ENCODE data around the gene DTX4.

The DTX4 gene

DNA sequence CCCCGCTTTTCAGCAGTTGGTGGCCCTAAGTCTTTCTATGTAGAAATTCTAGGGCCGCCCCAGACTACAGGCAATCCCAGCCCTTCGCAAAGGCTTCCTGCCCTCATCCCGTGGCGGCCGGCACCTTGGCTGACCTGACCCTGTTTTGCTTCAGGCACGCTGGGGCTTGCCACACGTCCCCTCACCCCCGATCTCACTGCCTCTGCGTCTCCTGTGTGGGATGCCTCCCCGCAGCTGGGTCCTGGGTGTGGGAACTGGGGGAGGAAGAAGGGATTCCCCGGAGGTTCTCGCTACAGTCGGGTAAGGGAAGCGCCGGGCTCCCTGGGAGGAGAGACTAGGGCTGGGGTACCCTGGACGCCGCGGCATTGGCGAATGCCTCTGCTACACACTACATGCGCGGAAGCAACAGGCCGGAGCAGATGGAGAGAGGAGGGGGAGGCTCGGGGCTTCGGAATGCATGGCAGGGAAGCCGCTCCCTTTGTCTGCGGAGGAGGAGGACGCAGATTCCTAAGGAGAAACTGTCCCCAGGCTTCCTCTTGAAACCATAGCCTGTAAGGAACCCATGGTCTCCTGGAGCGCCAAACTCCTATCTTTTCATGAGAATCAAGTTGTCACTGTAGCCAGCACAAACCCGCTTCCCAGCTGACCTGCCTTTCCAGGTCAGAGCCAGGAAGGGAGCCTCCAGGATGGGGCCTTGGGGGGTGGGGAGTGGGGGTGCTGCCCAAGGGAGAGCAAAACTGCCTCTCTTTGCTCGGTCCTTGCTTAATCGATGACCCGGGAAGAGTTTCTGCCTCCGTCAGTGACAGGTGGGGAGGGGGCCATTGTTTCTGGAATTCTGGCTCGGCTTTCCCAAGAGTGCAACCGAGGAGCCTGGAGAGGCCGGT is 1.4 kb downstream of the DTX4 start:
- DNase-seq (ENCODE audit: low read depth), result no peak

- DNase-seq (ENCODE audit: low read depth), result no peak
Measured at GRCh38 chr11:59173964-59174663, 2.2 kb downstream of the DTX4 start.

DNA sequence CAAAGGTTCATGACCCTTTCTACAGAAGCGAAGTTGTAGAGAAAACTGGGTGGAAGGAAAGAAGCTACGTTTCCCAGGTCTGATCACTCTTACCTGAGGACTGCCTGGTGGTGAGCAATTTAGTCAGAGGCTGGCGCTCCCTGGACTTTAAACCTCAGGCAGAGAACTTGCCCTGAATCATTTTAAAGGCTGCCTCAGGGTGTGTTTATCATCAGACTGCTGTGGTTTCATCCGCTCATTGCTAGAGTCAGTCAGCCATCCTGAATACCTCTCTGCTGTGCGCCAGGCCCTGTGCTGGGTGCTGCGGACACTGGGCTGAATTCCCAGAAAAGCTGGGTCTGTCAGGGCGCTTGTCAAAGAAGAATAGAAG is 2.7 kb downstream of the DTX4 start:
- DNase-seq (ENCODE audit: low read depth), result no peak

DNA sequence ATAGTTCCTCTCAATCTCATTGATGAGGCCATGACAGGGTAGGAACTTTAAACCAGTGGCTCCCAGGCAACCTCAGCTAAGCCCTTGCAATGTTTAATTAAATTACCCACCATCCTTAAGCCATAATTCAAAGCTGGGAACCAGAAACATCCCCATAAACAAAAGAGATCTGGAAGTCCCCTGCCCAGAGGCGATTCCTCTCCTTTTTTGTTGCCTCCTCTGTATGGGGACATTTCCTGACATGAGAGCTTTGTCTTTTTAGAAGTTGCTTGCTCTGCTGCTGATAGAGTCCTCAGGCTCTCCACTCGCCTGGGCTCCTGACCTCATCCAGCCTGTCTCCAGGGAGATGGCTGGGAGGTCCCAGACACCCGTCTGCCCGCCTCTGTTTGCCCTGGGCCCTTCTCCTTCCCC is 3.2 kb downstream of the DTX4 start:
- DNase-seq (ENCODE audit: low read depth), result no peak

DNA sequence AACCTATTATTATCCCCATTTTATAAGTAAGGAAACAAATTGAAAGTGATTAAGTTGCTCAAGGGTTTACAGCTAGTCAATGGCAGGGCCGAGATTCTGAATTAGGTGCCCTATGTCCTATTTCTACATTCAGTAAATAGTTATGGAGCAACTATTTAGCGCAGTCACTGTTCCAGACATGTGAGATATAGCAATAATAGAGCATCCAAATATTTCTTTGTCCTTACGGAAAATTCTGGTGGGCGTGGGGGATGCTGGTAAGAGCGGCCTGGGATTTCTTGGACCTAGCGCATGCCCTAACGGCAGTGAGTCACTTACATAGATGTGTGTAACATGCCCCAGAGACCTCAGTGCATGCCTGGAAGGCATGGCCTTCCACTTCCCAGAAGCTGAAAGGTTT is 4.4 kb downstream of the DTX4 start:
- no peak for DNase-seq (ENCODE audit: low read depth)

DNA sequence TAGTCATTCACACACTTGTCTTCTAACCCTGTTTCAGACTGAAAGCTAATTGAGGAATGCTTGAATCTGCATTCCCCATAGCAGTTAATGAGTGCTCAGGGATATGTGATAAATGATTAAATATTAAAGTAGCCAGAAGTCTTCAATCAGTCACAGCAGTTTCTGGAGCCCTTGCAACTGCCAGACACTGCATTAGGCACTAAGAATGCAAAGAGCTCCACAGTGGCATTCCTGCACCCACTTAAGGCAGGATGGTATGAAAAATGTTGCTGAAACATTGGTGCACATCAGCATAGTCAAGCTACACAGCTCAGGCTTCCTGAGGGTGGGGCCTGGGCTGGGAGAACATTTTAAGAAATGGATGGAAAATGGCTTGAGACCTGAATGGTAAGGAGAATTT is 6.5 kb downstream of the DTX4 start:
- no peak for DNase-seq (ENCODE audit: low read depth)

DNA sequence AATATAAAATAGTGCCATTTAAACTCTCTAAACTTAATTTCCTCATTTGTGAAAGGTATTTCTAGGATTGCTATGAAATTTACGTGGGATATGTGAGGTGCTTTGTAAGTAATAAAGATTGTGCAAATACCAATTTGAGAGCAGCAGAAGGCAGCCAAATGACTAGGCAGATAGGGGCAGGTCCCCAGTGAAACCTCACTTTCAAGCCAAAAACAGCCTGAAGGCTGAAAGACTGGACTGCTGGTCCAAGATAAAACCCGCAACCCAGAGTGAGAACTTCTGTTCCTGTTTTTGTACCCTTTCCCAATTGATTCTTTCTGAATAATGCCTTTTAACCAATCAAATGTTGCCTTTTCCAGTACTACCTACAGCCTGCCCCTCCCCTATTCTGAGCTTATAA is 7.2 kb downstream of the DTX4 start:
- DNase-seq (ENCODE audit: low read depth), result no peak

DNA sequence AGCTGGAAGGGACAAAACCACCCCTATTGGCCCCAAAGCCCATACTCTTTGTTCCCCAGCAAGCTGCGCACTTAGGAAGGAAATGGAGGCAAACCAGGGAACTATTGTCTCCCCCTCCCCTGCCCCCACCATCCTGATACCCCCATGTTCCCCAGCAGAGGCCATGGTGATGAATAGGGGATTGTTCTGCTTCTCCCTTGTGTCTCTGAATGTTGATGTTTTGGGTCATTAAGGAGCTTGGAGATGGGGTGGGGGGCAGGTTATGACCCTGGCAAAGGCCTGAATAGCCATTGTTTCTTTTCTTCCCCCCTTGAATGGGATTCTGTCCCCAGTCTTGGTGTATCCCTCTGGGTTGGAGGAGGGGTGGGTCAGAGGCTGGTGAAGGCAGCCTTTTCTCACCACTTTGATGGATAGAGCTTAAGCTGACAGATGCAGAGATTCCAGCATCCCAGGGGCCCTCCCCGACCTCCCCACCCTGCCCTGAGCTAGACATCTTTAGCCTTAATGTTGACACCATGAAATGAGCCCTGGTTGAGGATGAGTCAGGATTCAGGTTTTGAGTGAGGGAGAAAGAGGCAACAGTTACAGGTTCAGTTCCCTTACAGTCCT is 8.3 kb downstream of the DTX4 start:
- DNase-seq (ENCODE audit: low read depth), result no peak

DNA sequence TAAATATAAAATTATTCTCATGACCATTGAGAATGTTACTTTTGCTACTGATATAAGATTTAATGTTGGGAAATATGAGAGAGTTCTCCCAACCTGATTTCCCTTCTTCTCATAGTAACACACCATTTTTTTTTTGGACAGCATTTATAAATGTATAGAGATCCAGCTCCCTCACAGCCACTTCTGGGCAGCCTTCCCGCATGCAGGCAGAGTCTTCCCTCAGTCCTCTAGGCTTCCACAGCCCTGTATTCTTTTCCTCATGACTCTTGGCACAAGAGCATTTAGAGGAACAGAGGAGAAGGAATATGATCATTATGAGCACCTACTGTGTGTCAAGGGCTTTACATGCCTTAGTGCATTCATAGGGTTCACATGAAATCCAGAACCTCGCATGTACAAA is 9.0 kb downstream of the DTX4 start:
- no peak for DNase-seq (ENCODE audit: low read depth)

DNA sequence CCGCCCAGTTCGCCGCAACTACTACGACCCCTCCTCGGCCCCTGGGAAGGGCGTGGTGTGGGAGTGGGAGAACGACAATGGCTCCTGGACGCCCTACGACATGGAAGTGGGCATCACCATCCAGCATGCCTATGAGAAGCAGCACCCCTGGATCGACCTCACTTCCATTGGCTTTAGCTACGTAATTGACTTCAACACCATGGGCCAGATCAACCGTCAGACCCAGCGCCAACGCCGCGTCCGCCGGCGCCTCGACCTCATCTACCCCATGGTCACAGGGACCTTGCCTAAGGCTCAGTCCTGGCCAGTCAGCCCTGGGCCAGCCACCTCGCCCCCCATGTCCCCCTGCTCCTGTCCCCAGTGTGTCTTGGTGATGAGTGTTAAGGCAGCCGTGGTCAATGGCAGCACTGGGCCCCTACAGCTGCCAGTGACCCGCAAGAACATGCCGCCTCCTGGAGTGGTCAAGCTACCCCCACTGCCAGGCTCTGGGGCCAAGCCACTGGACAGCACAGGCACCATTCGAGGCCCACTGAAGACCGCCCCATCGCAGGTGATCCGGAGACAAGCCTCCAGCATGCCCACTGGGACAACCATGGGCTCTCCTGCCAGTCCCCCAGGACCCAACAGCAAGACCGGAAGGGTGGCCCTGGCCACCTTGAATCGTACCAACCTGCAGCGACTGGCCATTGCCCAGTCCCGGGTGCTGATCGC is 10.0 kb downstream of the DTX4 start:
- DNase-seq (ENCODE audit: low read depth), result no peak

GRCh38 chr11:59182457-59183151 is 10.7 kb downstream of the DTX4 start:
- DNase-seq (ENCODE audit: low read depth), result no peak

- no peak for DNase-seq (ENCODE audit: low read depth)
Measured at GRCh38 chr11:59183771-59184170, 11.8 kb downstream of the DTX4 start.

- no peak for DNase-seq (ENCODE audit: low read depth)
Measured at GRCh38 chr11:59184691-59185339, 12.9 kb downstream of the DTX4 start.

- no peak for DNase-seq (ENCODE audit: low read depth)
Measured at GRCh38 chr11:59185386-59185945, 13.5 kb downstream of the DTX4 start.

GRCh38 chr11:59186130-59186594 is 14.2 kb downstream of the DTX4 start:
- DNase-seq (ENCODE audit: low read depth), result peak; percentile 23

- DNase-seq (ENCODE audit: low read depth), result no peak
Measured at GRCh38 chr11:59187035-59187434, 15.1 kb downstream of the DTX4 start.

- DNase-seq (ENCODE audit: low read depth), result no peak
Measured at GRCh38 chr11:59187587-59187986, 15.7 kb downstream of the DTX4 start.

DNA sequence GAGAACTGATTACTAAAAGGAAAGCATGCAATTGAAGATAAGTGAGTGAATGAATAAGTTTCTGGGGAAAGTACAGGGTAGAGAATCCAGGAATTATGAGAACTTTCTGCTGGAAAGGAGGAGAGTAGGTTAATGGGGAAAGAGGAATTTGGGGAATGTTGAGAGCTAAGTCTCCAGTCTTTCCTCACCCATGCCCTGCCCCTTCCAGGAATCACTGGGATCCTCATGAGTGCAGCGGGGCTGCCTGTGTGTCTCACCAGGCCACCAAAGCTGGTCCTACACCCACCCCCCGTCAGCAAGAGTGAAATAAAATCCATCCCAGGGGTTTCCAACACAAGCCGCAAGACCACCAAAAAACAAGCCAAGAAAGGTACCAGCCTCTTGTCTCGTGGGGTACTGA is 17.0 kb downstream of the DTX4 start:
- DNase-seq (ENCODE audit: low read depth), result no peak

GRCh38 chr11:59189986-59190385 is 18.1 kb downstream of the DTX4 start:
- no peak for DNase-seq (ENCODE audit: low read depth)

- no peak for DNase-seq (ENCODE audit: low read depth)
Measured at GRCh38 chr11:59191095-59191494, 19.2 kb downstream of the DTX4 start.

GRCh38 chr11:59191890-59192289 is 20.0 kb downstream of the DTX4 start:
- DNase-seq (ENCODE audit: low read depth), result no peak
